Pulmonary artery endothelial cell (primary cell): Measurements from ENCODE around the gene GAS2. TPM values are rescaled to one million over a fixed set of nuclear protein-coding genes. Genes with fewer than 3 reads are reported as not detected.
A peak's percentile ranks its signal among the peaks of the same experiment; 100 is the strongest.
"Not testable (repeated sequence)": the region's sequence is repeated elsewhere in the genome, so short reads cannot be mapped to it uniquely, and the experiment has no call there.

ENCODE experiments used
- DNase-seq: peaks from one replicate; pipeline ENCODE4 v3.0.0-alpha.2; 2011; ENCODE audit warnings: low read depth, low spot score
- total RNA-seq: library from RNA; depleted of rRNA; stranded (reverse); fragments of >200 nt; gene quantifications from 2 replicates; pipeline ENCODE4 v1.2.3, GENCODE V29; 2014

Gene GAS2
- total RNA-seq = 0.53 and 0.88 TPM in 2 replicates

GRCh38 chr11:22666325-22666687 lies at the start of gene GAS2:
TSS of gene GAS2 (plus strand) at chr11:22666611. CDS start at chr11:22674870, 8,259 bp downstream.
- no peak for DNase-seq

- DNase-seq = no peak
Measured at GRCh38 chr11:22617868-22618267, 48.5 kb upstream of the GAS2 start.

GRCh38 chr11:22624742-22625447 lies 41.5 kb upstream of the GAS2 start:
- DNase-seq = no peak

- peak; percentile 98 for DNase-seq
Measured at GRCh38 chr11:22625448-22626287, 40.7 kb upstream of the GAS2 start, which contains the start of gene FANCF. TSS of gene FANCF (minus strand) at chr11:22625823. CDS start at chr11:22625810, 13 bp downstream.

- no peak for DNase-seq
Measured at GRCh38 chr11:22626573-22627239, 39.7 kb upstream of the GAS2 start.

- no peak for DNase-seq
Measured at GRCh38 chr11:22627421-22627820, 39.0 kb upstream of the GAS2 start.

- no peak for DNase-seq
Measured at GRCh38 chr11:22633354-22633902, 33.0 kb upstream of the GAS2 start.

GRCh38 chr11:22634897-22635629 lies 31.3 kb upstream of the GAS2 start:
- DNase-seq = no peak

GRCh38 chr11:22635689-22636088 lies 30.7 kb upstream of the GAS2 start:
- no peak for DNase-seq

- no peak for DNase-seq
Measured at GRCh38 chr11:22640862-22641261, 25.5 kb upstream of the GAS2 start.

- DNase-seq = no peak
Measured at GRCh38 chr11:22641559-22641958, 24.9 kb upstream of the GAS2 start.

GRCh38 chr11:22652346-22652745 lies 14.1 kb upstream of the GAS2 start:
- not testable (repeated sequence) for DNase-seq

- no peak for DNase-seq
Measured at GRCh38 chr11:22656130-22656529, 10.3 kb upstream of the GAS2 start.

GRCh38 chr11:22657101-22657694 lies 9.2 kb upstream of the GAS2 start:
- DNase-seq = no peak

- no peak for DNase-seq
Measured at GRCh38 chr11:22659783-22660182, 6.6 kb upstream of the GAS2 start.

GRCh38 chr11:22666688-22667439 lies 453 bp downstream of the GAS2 start:
- no peak for DNase-seq

GRCh38 chr11:22668005-22668796 lies 1.8 kb downstream of the GAS2 start:
- no peak for DNase-seq

- DNase-seq = no peak
Measured at GRCh38 chr11:22669368-22669767, 3.0 kb downstream of the GAS2 start.

GRCh38 chr11:22670830-22671229 lies 4.4 kb downstream of the GAS2 start:
- no peak for DNase-seq
